ENCODE data around the gene PCDHA4. TPM values are rescaled to one million over a fixed set of nuclear protein-coding genes. Genes with fewer than 3 reads are reported as not detected.
"Not testable (repeated sequence)": the region's sequence is repeated elsewhere in the genome, so short reads cannot be mapped to it uniquely, and the experiment has no call there.

The PCDHA4 gene
- total RNA-seq, 1 experiment from 2014 or later: 3.1 TPM

DNA sequence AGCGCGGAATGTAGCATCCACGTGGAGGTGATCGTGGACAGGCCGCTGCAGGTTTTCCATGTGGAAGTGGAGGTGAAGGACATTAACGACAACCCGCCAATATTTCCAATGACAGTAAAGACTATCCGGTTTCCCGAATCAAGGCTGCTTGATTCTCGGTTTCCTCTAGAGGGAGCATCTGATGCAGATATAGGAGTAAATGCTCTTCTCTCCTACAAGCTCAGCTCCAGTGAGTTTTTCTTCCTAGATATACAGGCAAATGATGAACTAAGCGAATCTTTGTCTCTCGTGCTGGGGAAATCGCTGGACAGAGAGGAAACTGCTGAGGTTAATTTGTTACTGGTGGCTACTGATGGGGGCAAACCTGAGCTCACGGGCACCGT lies 11.6 kb upstream of the PCDHA4 start:
- ChIA-PET CTCF (no interaction called here), POLR2A (no interaction called here)
- DNase-seq (ENCODE audit: low read depth, low spot score) (no peak), ATAC-seq (no peak)
- H3K36me3 ChIP-seq (ENCODE audit: control insufficient read depth, insufficient read depth, low read length): no peaks in the 10 kb centered on the region
- H3K27ac ChIP-seq (ENCODE audit: low read length): no peak overlapping the region
- intact Hi-C loops (cut with micrococcal nuclease; ENCODE audit: unreplicated experiment) (no loop called here), in situ Hi-C loops (cut with HindIII; ENCODE audit: low pct_unique_long_range_greater_than_20kb, low sequenced_read_pairs) (no loop called here)
- H3K4me3 ChIP-seq (ENCODE audit: low read depth in 2 of 2, low read length in 2 of 2): no peak overlapping the region
- H3K4me1 ChIP-seq (ENCODE audit: control insufficient read depth, insufficient read depth, low read length): no peaks in the 10 kb centered on the region
- no TSS peak for BruUV-seq (replicated peaks)
- peaks cover 49% of the 10 kb centered on the region for H3K9me3 ChIP-seq (ENCODE audit: control insufficient read depth, insufficient read depth, low read depth, low read length)
- TF ChIP-seq TCF7L2 (IDR thresholded peaks at IDR 0.05; ENCODE audit: low read depth, low read length): no peak
- no peak for TF ChIP-seq POLR2AphosphoS5 (IDR thresholded peaks at IDR 0.05; ENCODE audit: low read depth, low read length)
- TF ChIP-seq, protein P1, sequence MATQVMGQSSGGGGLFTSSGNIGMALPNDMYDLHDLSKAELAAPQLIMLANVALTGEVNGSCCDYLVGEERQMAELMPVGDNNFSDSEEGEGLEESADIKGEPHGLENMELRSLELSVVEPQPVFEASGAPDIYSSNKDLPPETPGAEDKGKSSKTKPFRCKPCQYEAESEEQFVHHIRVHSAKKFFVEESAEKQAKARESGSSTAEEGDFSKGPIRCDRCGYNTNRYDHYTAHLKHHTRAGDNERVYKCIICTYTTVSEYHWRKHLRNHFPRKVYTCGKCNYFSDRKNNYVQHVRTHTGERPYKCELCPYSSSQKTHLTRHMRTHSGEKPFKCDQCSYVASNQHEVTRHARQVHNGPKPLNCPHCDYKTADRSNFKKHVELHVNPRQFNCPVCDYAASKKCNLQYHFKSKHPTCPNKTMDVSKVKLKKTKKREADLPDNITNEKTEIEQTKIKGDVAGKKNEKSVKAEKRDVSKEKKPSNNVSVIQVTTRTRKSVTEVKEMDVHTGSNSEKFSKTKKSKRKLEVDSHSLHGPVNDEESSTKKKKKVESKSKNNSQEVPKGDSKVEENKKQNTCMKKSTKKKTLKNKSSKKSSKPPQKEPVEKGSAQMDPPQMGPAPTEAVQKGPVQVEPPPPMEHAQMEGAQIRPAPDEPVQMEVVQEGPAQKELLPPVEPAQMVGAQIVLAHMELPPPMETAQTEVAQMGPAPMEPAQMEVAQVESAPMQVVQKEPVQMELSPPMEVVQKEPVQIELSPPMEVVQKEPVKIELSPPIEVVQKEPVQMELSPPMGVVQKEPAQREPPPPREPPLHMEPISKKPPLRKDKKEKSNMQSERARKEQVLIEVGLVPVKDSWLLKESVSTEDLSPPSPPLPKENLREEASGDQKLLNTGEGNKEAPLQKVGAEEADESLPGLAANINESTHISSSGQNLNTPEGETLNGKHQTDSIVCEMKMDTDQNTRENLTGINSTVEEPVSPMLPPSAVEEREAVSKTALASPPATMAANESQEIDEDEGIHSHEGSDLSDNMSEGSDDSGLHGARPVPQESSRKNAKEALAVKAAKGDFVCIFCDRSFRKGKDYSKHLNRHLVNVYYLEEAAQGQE (IDR thresholded peaks at IDR 0.05; ENCODE audit: insufficient read depth in 1 of 2, low read depth in 2 of 2, low read length in 1 of 2): no peak
- TF ChIP-seq SIN3A (IDR thresholded peaks at IDR 0.05; ENCODE audit: borderline replicate concordance, insufficient read depth, low read depth, low read length): no peak
- TF ChIP-seq, protein P2, sequence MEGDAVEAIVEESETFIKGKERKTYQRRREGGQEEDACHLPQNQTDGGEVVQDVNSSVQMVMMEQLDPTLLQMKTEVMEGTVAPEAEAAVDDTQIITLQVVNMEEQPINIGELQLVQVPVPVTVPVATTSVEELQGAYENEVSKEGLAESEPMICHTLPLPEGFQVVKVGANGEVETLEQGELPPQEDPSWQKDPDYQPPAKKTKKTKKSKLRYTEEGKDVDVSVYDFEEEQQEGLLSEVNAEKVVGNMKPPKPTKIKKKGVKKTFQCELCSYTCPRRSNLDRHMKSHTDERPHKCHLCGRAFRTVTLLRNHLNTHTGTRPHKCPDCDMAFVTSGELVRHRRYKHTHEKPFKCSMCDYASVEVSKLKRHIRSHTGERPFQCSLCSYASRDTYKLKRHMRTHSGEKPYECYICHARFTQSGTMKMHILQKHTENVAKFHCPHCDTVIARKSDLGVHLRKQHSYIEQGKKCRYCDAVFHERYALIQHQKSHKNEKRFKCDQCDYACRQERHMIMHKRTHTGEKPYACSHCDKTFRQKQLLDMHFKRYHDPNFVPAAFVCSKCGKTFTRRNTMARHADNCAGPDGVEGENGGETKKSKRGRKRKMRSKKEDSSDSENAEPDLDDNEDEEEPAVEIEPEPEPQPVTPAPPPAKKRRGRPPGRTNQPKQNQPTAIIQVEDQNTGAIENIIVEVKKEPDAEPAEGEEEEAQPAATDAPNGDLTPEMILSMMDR (IDR thresholded peaks at IDR 0.05): no peak
- no peaks in the 10 kb centered on the region for H3K27me3 ChIP-seq (ENCODE audit: control insufficient read depth, insufficient read depth, low read length)

DNA sequence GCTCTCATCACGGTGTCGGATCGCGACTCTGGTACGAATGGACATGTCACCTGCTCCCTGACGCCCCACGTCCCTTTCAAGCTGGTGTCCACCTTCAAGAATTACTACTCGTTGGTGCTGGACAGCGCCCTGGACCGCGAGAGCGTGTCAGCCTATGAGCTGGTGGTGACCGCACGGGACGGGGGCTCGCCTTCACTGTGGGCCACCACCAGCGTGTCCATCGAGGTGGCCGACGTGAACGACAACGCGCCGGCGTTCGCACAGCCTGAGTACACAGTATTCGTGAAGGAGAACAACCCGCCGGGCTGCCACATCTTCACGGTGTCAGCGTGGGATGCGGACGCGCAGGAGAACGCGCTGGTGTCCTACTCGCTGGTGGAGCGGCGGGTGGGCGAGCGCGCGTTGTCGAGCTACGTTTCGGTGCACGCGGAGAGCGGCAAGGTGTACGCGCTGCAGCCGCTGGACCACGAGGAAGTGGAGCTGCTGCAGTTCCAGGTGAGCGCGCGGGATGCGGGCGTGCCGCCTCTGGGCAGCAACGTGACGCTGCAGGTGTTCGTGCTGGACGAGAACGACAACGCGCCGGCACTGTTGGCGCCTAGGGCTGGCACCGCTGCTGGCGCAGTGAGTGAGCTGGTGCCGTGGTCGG lies 10.7 kb upstream of the PCDHA4 start:
- DNase-seq (ENCODE audit: low read depth, low spot score); H3K4me3 ChIP-seq (ENCODE audit: low read depth in 2 of 2, low read length in 2 of 2); intact Hi-C loops (cut with micrococcal nuclease; ENCODE audit: unreplicated experiment); in situ Hi-C loops (cut with HindIII; ENCODE audit: low pct_unique_long_range_greater_than_20kb, low sequenced_read_pairs); H3K27me3 ChIP-seq (ENCODE audit: control insufficient read depth, insufficient read depth, low read length); ATAC-seq; H3K36me3 ChIP-seq (ENCODE audit: control insufficient read depth, insufficient read depth, low read length); POLR2A ChIA-PET; H3K4me1 ChIP-seq (ENCODE audit: control insufficient read depth, insufficient read depth, low read length); H3K27ac ChIP-seq (ENCODE audit: low read length); BruUV-seq (replicated peaks); CTCF ChIA-PET: not testable (repeated sequence)
- peaks cover 44% of the 10 kb centered on the region for H3K9me3 ChIP-seq (ENCODE audit: control insufficient read depth, insufficient read depth, low read depth, low read length)

DNA sequence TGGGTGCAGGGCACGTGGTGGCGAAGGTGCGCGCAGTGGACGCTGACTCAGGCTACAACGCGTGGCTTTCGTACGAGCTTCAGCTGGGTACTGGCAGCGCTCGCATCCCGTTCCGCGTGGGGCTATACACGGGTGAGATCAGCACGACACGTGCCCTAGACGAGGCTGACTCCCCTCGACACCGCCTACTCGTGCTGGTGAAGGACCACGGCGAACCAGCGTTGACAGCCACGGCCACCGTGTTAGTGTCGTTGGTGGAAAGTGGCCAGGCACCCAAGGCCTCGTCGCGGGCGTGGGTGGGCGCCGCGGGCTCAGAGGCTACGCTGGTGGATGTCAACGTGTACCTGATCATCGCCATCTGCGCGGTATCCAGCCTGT lies 10.2 kb upstream of the PCDHA4 start:
- Histone ChIP-seq H3K27me3 (ENCODE audit: control insufficient read depth, insufficient read depth, low read length) (no peaks in the 10 kb centered on the region), H3K9me3 (ENCODE audit: control insufficient read depth, insufficient read depth, low read depth, low read length) (peaks cover 43% of the 10 kb centered on the region), H3K4me1 (ENCODE audit: control insufficient read depth, insufficient read depth, low read length) (no peaks in the 10 kb centered on the region), H3K36me3 (ENCODE audit: control insufficient read depth, insufficient read depth, low read length) (no peaks in the 10 kb centered on the region), H3K4me3 (ENCODE audit: low read depth in 2 of 2, low read length in 2 of 2) (no peak overlapping the region), H3K27ac (ENCODE audit: low read length) (no peak overlapping the region)
- intact Hi-C loops (cut with micrococcal nuclease; ENCODE audit: unreplicated experiment): no loop called here
- BruUV-seq (replicated peaks): no TSS peak
- ChIA-PET POLR2A (no interaction called here), CTCF (no interaction called here)
- TF ChIP-seq, protein P2 (IDR thresholded peaks at IDR 0.05): no peak
- TF ChIP-seq SIN3A (IDR thresholded peaks at IDR 0.05; ENCODE audit: borderline replicate concordance, insufficient read depth, low read depth, low read length) (no peak), TCF7L2 (IDR thresholded peaks at IDR 0.05; ENCODE audit: low read depth, low read length) (no peak), POLR2AphosphoS5 (IDR thresholded peaks at IDR 0.05; ENCODE audit: low read depth, low read length) (no peak)
- TF ChIP-seq, protein P1 (IDR thresholded peaks at IDR 0.05; ENCODE audit: insufficient read depth in 1 of 2, low read depth in 2 of 2, low read length in 1 of 2): no peak
- ATAC-seq (no peak), DNase-seq (ENCODE audit: low read depth, low spot score) (no peak)
- in situ Hi-C loops (cut with HindIII; ENCODE audit: low pct_unique_long_range_greater_than_20kb, low sequenced_read_pairs): no loop called here
